Keratinocyte (primary cell): Measurements from ENCODE around the gene COL11A1.
"Not testable (repeated sequence)": the region's sequence is repeated elsewhere in the genome, so short reads cannot be mapped to it uniquely, and the experiment has no call there.

Experiments used
- CTCF ChIP-seq, 3 experiments: IDR thresholded peaks in 1 of 3; conservative IDR thresholded peaks in 1 of 3; optimal IDR thresholded peaks in 1 of 3; 2 replicates in 2 of 3; 3 replicates in 1 of 3; pipeline versions ENCODE3 to v1.5.1; 2011; ENCODE audit warnings: low read length in 3 of 3, mild to moderate bottlenecking in 3 of 3, moderate library complexity in 2 of 3, control low read depth in 1 of 3, inconsistent platforms in 1 of 3; ENCODE audit not compliant: insufficient read depth in 2 of 3; ENCODE audit errors: extremely low read depth in 1 of 3
- EZH2 ChIP-seq: IDR thresholded peaks from one replicate; pipeline ENCODE4 v1.6.1; 2012; ENCODE audit warnings: inconsistent platforms, mild to moderate bottlenecking, low read length, moderate library complexity

DNA sequence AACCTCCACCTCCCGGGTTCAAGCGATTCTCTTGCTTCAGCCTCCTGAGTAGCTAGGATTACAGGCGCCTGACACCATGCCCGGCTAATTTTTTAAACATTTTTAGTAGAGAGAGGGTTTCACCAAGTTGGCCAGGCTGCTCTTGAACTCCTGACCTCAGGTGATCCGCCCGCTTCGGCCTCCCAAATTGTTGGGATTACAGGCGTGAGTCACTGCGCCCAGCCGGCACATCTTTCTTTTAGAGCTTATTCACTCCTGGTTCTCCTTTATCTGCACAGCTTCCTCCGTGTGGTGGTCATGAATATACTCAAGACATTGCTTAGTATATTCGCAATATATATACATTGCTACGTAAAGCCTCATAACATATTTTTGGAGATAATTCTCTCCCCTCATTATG, 80.2 kb downstream of the COL11A1 start:
- not testable (repeated sequence) for TF ChIP-seq CTCF (optimal IDR thresholded peaks at IDR 0.05 in 1 of 3, IDR thresholded peaks at IDR 0.05 in 1 of 3, conservative IDR thresholded peaks at IDR 0.05 in 1 of 3; ENCODE audit: extremely low read depth in 1 of 3, insufficient read depth in 2 of 3, low read length in 3 of 3); EZH2
